ENCODE data around the gene IFNK. TPM values are rescaled to one million over a fixed set of nuclear protein-coding genes. Genes with fewer than 3 reads are reported as not detected.

IFNK gene
- total RNA-seq, 1 donor from 2014 or later = not detected

DNA sequence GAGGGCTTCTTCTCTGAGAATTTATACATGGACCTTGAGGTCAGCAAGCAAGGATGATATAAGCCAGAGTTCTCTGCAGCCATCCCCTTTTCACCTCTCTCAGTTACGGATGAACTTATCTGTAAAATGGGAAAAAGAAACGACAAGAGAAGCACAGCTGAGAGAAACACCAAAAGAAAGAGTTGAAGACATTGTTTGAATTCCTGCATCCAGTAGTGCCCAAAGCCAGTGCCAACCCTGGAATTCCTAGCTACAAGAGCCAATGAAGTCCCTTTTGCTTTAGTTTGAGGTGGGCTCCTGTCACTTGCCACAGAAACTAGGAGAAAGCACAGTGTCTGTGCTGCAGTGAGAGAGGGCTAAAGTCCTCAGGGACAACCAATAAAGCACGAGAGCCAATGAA lies 12.1 kb downstream of the IFNK start:
- no peak for FAIRE-seq
- DNase-seq (ENCODE audit: low spot score in 2 of 2) = no peak

DNA sequence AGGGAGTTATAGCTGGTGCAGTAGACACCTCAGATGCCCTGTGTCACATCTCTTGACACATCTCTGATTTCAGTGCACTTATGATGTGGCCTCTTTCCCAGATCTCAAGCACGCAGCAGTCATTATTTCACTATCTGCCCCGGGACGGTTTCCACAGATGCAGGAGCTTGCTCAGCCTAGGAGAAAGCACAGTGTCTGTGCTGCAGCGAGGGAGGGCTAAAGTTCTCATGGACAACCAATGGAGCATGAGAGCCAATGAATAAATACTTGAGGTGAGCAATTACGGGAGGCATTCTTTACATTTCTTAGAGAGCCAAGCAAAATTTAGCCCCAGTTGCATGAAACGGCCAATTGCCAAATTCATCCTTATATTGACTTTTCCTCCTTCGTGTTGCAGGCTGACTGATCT lies 12.9 kb downstream of the IFNK start:
- FAIRE-seq = no peak
- no peak for DNase-seq (ENCODE audit: low spot score in 2 of 2)

DNA sequence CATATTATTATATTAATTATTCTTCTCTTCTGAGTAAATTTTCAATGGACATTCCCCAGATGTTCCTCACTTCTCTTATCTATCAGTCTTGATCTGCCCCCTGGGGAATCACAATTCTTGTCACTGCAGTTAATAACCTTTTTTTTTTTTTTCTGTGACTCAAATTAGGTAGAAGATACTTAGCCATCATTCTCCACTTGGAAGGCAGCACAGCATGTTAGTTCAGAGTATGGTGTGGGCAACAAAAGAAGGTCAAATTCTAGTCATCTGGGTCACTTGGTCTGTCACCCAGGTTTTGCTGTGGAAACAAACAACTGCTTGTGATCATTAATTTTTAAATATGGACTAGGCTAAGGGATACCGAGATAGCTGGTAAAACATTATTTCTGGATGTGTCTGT lies 13.7 kb downstream of the IFNK start:
- FAIRE-seq (no peak), DNase-seq (ENCODE audit: low spot score in 2 of 2) (no peak)

- FAIRE-seq (no peak), DNase-seq (ENCODE audit: low spot score in 2 of 2) (no peak)
These were observed 14.6 kb downstream of the IFNK start for GRCh38 chr9:27538647-27539046.

DNA sequence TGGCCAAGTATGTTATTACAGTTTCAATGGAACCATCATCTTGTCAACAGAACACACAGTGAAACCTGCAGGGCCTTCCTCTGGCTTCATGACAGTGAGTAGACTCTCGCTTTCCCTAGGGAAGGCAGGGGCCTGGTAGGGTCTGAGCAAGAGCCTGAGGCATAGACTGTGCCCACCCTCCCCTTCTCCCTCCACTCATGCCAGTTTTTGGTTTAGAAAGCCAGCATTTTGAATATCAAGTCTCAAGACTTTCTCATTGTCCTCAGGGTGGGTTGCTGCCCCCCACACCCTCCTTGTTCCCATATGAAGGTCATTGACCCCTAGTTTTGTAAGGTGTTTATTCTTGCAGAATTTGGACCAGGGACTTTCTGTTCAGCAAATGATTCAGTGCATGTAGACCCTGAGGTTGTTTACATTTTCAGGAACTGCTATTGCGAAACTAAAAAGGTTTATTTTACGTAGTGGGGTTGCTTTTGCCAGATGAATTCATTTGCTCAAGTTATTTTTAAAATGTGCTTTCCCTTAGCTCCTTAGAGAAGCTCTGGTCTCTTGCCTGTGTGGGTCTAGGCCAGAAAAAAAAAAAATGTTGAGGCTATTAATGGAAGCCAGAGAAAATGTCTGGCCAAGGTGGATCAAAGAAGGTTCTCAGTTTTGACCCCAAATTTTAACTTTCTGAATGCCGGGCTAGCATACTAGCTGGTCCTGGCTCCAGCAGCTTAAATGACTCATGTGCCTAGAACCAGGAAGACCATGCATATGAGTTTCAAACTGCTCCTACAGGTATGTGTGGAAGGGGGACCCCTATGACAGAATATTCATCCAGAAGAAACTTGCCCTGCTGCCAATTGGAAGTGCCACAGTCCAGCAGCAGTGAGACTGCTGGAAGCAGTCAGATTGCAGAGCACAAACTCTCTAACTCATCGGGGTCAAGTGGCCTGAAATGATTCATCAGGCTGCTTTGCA lies 15.7 kb downstream of the IFNK start:
- DNase-seq (ENCODE audit: low spot score in 2 of 2) = no peak
- no peak for FAIRE-seq

GRCh38 chr9:27540502-27540901 lies 16.4 kb downstream of the IFNK start:
- DNase-seq (ENCODE audit: low spot score in 2 of 2) (no peak), FAIRE-seq (no peak)

- FAIRE-seq = no peak
These were observed 17.6 kb downstream of the IFNK start for GRCh38 chr9:27541740-27542139.

DNA sequence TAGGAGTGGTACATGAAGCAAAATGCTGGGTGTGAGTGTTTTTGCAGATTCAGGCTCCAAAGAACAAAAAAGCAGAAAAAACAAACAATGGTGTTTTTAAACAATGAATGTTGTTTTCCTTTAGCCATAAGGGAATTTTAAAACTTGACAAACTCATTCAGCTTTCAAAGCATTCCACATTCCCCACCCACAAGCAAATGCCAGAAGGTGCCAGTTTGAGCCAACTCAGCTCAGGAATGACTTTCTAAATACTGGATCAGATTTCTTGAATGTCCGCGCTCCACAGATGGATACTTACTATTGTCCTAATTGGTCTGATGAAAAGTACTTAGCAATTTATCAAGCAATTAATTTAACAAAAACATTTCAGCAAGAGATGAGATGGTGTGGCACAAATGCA lies 18.4 kb downstream of the IFNK start:
- FAIRE-seq = no peak
- no peak for DNase-seq (ENCODE audit: low spot score in 2 of 2)

More at GRCh38 chr9:27541740-27542139, 17.6 kb downstream of the IFNK start:
- DNase-seq (ENCODE audit: low spot score in 2 of 2) = no peak

- DNase-seq (ENCODE audit: low spot score in 2 of 2) = no peak
- FAIRE-seq = no peak
These were observed 21.4 kb downstream of the IFNK start for GRCh38 chr9:27545471-27545870.

DNA sequence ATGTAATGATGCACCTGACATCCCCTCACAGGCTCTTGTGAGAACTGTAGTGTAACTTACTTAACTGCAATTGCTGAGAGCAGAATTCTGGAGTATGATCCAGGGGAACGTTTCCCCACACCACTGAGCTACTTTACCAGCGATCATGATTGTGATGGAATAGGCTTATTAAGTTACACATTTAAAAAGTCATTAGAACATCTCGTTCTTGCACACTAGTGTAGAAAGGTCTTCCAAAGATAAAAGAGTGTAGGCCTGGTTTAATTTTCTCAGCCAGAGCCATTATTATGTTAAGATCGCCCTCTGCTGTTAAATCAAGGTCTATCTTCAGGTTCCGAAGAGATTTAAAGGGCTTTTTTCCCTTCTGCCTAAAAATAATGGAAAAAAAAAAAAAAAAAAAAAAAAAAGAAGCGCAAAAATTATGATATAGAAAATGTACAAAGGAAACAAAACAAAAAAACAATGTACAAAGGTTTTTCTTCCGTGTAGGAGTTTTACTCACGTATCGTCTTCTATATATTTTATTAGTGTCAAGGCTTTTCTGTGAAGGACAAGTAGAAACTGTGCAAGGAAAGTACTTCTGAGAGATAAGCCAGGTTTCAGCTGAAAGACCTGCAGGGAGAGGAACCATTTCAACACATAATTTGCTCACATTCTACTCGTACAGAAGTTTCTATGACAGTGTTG lies 24.1 kb downstream of the IFNK start:
- FAIRE-seq (peak; percentile 98), DNase-seq (ENCODE audit: low spot score in 2 of 2) (no peak)

- FAIRE-seq = no peak
- DNase-seq (ENCODE audit: low spot score in 2 of 2) = no peak
These were observed 25.2 kb downstream of the IFNK start for GRCh38 chr9:27549196-27549755.

- no peak for DNase-seq (ENCODE audit: low spot score in 2 of 2)
- peak; percentile 45 for FAIRE-seq
These were observed 30.6 kb downstream of the IFNK start for GRCh38 chr9:27554712-27555111.

- no peak for DNase-seq (ENCODE audit: low spot score in 2 of 2)
- no peak for FAIRE-seq
These were observed 32.4 kb downstream of the IFNK start for GRCh38 chr9:27556470-27556869.

GRCh38 chr9:27558307-27558706 lies 34.2 kb downstream of the IFNK start:
- no peak for DNase-seq (ENCODE audit: low spot score in 2 of 2)
- no peak for FAIRE-seq

- no peak for DNase-seq (ENCODE audit: low spot score in 2 of 2)
- FAIRE-seq = no peak
These were observed 36.4 kb downstream of the IFNK start for GRCh38 chr9:27560457-27560856.

DNA sequence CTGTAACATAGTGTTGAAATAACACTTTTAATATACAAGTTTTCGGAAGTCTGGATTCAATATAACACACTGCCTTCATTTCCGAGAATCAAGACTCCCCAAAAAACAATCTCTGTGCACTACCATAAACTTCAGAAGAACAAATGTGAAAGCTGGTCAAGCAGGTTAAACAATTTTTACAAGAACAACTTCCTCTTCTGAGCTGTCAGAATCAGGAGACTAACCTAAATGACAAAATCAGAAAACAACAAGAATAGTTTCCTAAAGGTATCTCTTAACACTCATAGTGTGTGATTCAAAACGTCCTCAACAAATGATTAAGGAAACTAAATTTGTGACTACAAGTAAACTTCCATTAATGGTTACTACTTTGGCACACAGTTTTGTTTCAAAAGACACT lies 37.6 kb downstream of the IFNK start:
- DNase-seq (ENCODE audit: low spot score in 2 of 2) (no peak), FAIRE-seq (no peak)

GRCh38 chr9:27563738-27564430 lies 39.8 kb downstream of the IFNK start:
- FAIRE-seq = no peak
- DNase-seq (ENCODE audit: low spot score in 2 of 2) = no peak

GRCh38 chr9:27564670-27565069 lies 40.6 kb downstream of the IFNK start:
- FAIRE-seq (no peak), DNase-seq (ENCODE audit: low spot score in 2 of 2) (no peak)

DNA sequence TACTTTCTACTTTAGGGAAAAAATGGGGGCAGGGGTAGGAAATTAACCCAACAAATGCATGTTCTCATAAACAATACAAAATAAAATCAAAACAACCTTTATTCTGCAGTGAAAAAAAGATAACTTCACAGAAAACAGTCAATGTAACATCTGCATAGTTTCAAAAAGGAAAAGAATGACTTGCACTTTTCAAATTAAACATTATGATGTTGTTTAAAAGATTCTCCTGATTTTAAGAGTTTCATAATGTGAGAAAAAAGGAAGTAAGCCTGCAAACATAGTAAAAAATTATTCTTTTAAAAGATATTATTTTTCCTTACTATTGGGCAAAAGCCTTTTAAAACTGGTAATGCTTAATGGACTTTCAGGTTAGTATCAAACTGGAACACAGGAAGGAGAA lies 41.6 kb downstream of the IFNK start:
- FAIRE-seq = peak; percentile 17
- no peak for DNase-seq (ENCODE audit: low spot score in 2 of 2)

GRCh38 chr9:27566118-27566517 lies 42.0 kb downstream of the IFNK start:
- no peak for FAIRE-seq
- no peak for DNase-seq (ENCODE audit: low spot score in 2 of 2)

- DNase-seq (ENCODE audit: low spot score in 2 of 2) = no peak
- FAIRE-seq = no peak
These were observed 45.3 kb downstream of the IFNK start for GRCh38 chr9:27569406-27569805.
